MM.1S (cell line): ENCODE data around the gene TXNDC11.

Source experiments
- DNase-seq: peaks from one replicate; pipeline ENCODE4 v3.0.0-alpha.2; 2015
- H2AFZ ChIP-seq: fragments of 300-600 bp; sonication (generic); 2 replicates; pipeline ENCODE4 v1.6.0; 2016; ENCODE audit warnings: antibody characterized with exemption, low read length
- H3F3A ChIP-seq: fragments of 300-600 bp; sonication (generic); 2 replicates; pipeline ENCODE4 v1.6.1; 2016; ENCODE audit warnings: mild to moderate bottlenecking, antibody characterized with exemption, low read length, moderate library complexity, mixed read lengths; ENCODE audit not compliant: insufficient read depth
- H3K27ac ChIP-seq: fragments of 300-600 bp; sonication (generic); 2 replicates; pipeline ENCODE4 v1.5.1; 2016; ENCODE audit warnings: mild to moderate bottlenecking, low read length
- H3K27me3 ChIP-seq: fragments of 300-600 bp; sonication (generic); replicated peaks from 2 replicates; pipeline ENCODE4 v1.6.0; 2016; ENCODE audit warnings: low read length; ENCODE audit not compliant: insufficient read depth
- H3K36me3 ChIP-seq: fragments of 300-600 bp; sonication (generic); replicated peaks from 2 replicates; pipeline ENCODE4 v1.6.1; 2016; ENCODE audit warnings: mild to moderate bottlenecking, low read length, mixed read lengths; ENCODE audit not compliant: insufficient read depth
- H3K4me1 ChIP-seq: fragments of 300-600 bp; sonication (generic); 2 replicates; pipeline ENCODE4 v1.6.1; 2016; ENCODE audit warnings: low read length, mixed read lengths
- H3K4me2 ChIP-seq: fragments of 300-600 bp; sonication (generic); 2 replicates; pipeline ENCODE4 v1.6.0; 2016; ENCODE audit warnings: low read depth, low read length
- H3K4me3 ChIP-seq: fragments of 300-600 bp; sonication (generic); 2 replicates; pipeline ENCODE4 v1.5.1; 2016; ENCODE audit warnings: low read length, mixed read lengths
- H3K79me2 ChIP-seq: fragments of 300-600 bp; sonication (generic); 2 replicates; pipeline ENCODE4 v1.6.1; 2016; ENCODE audit warnings: mixed run types, low read length, mixed read lengths
- H3K9ac ChIP-seq: fragments of 300-600 bp; sonication (generic); 2 replicates; pipeline ENCODE4 v1.6.1; 2016; ENCODE audit warnings: low read length, mixed read lengths
- H3K9me2 ChIP-seq: fragments of 300-600 bp; sonication (generic); replicated peaks from 2 replicates; pipeline ENCODE4 v1.6.1; 2016; ENCODE audit warnings: mild to moderate bottlenecking, low read length, mixed read lengths; ENCODE audit not compliant: insufficient read depth
- H3K9me3 ChIP-seq: fragments of 300-600 bp; sonication (generic); replicated peaks from 2 replicates; pipeline ENCODE4 v1.6.1; 2016; ENCODE audit warnings: mild to moderate bottlenecking, low read length, mixed read lengths; ENCODE audit not compliant: insufficient read depth
- H4K20me1 ChIP-seq: fragments of 300-600 bp; sonication (generic); 2 replicates; pipeline ENCODE4 v1.6.1; 2016; ENCODE audit warnings: mild to moderate bottlenecking, low read length, moderate library complexity, mixed read lengths; ENCODE audit not compliant: insufficient read depth
- CTCF ChIP-seq: fragments of 300-600 bp; sonication (generic); IDR thresholded peaks from 2 replicates; pipeline ENCODE4 v1.5.1; 2016; ENCODE audit warnings: antibody characterized with exemption, low read length, mixed read lengths
- EZH2 ChIP-seq: fragments of 300-600 bp; sonication (generic); optimal IDR thresholded peaks from 2 replicates; pipeline ENCODE3; 2017; ENCODE audit warnings: low read depth, mild to moderate bottlenecking, antibody characterized with exemption, low read length, mixed read lengths
- EZH2phosphoT487 ChIP-seq: fragments of 300-600 bp; sonication (generic); IDR thresholded peaks from 2 replicates; pipeline ENCODE4 v1.6.1; 2018; ENCODE audit warnings: antibody characterized with exemption, low read length

TXNDC11 gene

GRCh38 chr16:11731222-11731621 is 11.4 kb downstream of the TXNDC11 start:
- Histone ChIP-seq H3F3A (peaks cover 97% of the 10 kb centered on the region), H3K9me2 (no peaks in the 10 kb centered on the region), H3K9ac (peak overlapping the region; percentile 100), H3K4me3 (peak overlapping the region; percentile 60), H3K9me3 (no peaks in the 10 kb centered on the region), H4K20me1 (no peaks in the 10 kb centered on the region), H3K27ac (peak overlapping the region; percentile 96), H2AFZ (no peak overlapping the region), H3K4me2 (peak overlapping the region; percentile 89), H3K27me3 (no peaks in the 10 kb centered on the region), H3K36me3 (peaks cover 20% of the 10 kb centered on the region; the same call in 1 of the 2 replicates), H3K4me1 (peaks cover 40% of the 10 kb centered on the region), H3K79me2 (peaks cover 100% of the 10 kb centered on the region)
- TF ChIP-seq CTCF (no peak), EZH2 (no peak), EZH2phosphoT487 (no peak)
- peak; percentile 42 for DNase-seq

GRCh38 chr16:11729787-11730186 is 12.9 kb downstream of the TXNDC11 start:
- no peak overlapping the region for H2AFZ ChIP-seq
- TF ChIP-seq EZH2phosphoT487 = no peak
- no peak for TF ChIP-seq CTCF
- TF ChIP-seq EZH2 = no peak
- no peaks in the 10 kb centered on the region for H3K9me2 ChIP-seq
- H3K9ac ChIP-seq = peak overlapping the region; percentile 100
- no peaks in the 10 kb centered on the region for H3K9me3 ChIP-seq
- peak overlapping the region; percentile 89 for H3K4me2 ChIP-seq
- no peaks in the 10 kb centered on the region for H3K27me3 ChIP-seq
- peaks cover 100% of the 10 kb centered on the region for H3K79me2 ChIP-seq
- H3K27ac ChIP-seq = peak overlapping the region; percentile 96; the same call in 1 of the 2 replicates
- H3K36me3 ChIP-seq = peaks cover 21% of the 10 kb centered on the region; the same call in 1 of the 2 replicates
- no peaks in the 10 kb centered on the region for H4K20me1 ChIP-seq
- peaks cover 96% of the 10 kb centered on the region for H3F3A ChIP-seq
- peaks cover 50% of the 10 kb centered on the region for H3K4me1 ChIP-seq
- DNase-seq = peak; percentile 49
- H3K4me3 ChIP-seq = peak overlapping the region; percentile 11

GRCh38 chr16:11727796-11728543 is 14.7 kb downstream of the TXNDC11 start:
- H3K9me3 ChIP-seq = no peaks in the 10 kb centered on the region
- H3K9ac ChIP-seq = peak overlapping the region; percentile 100; the same call in 1 of the 2 replicates
- H3K9me2 ChIP-seq = no peaks in the 10 kb centered on the region
- H3K27me3 ChIP-seq = no peaks in the 10 kb centered on the region
- peak overlapping the region; percentile 89 for H3K4me2 ChIP-seq
- peak overlapping the region; percentile 96 for H3K27ac ChIP-seq
- peaks cover 100% of the 10 kb centered on the region for H3K79me2 ChIP-seq
- H4K20me1 ChIP-seq = no peaks in the 10 kb centered on the region
- peaks cover 27% of the 10 kb centered on the region; the same call in 1 of the 2 replicates for H3K36me3 ChIP-seq
- TF ChIP-seq EZH2phosphoT487 (no peak), EZH2 (no peak), CTCF (no peak)
- H3F3A ChIP-seq = peaks cover 96% of the 10 kb centered on the region
- H3K4me1 ChIP-seq = peaks cover 58% of the 10 kb centered on the region
- no peak overlapping the region for H2AFZ ChIP-seq
- H3K4me3 ChIP-seq = peak overlapping the region; percentile 15
- DNase-seq = peak; percentile 91
